Measurements from ENCODE around the gene SPON2. TPM values are rescaled to one million over a fixed set of nuclear protein-coding genes. Genes with fewer than 3 reads are reported as not detected.

Gene SPON2
- total RNA-seq, 1 experiment from 2014 or later, result 0.54 TPM

DNA sequence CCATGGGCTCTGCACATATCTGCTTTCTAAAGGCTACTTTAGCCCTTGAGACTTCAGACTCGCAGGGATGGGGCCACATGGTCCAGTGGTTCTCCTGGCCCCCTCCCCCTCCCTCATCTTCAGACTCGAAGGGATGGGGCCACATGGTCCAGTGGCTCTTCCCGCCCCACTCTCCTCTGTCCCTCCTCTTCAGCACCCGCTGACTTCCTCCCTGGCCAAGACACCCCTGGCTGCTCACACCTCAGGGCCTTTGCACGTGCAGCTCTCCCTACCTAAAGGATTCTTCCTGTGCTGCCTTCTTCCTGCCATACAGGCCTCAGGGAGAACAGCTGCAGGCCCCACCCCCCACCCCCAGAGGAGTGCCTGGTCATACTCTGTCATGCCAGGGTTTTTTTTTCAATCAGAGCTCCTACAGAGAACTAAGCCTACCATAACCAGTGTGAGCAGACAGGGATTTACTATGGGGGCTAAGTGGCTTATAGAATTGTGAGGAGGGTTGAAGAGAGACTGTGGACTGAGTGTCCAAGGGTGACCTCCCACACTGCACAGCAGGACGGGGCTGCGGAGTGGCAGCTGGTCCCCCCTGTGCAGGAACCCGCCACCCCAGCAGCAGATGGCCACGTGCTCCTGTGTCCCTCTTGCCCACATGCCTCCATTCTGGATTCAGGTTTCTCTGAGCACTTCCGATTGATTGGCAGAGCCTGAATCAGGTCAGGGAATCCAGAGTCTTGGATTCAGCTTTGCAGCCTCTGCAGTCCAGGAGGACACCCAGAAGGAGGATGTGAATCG is 6.1 kb upstream of the SPON2 start:
- Mint-ChIP-seq H3K4me1 (ENCODE audit: insufficient read depth, unreplicated experiment) (peaks cover 20% of the 10 kb centered on the region), H3K27ac (ENCODE audit: low read depth, unreplicated experiment) (peak overlapping the region; percentile 95), H3K36me3 (ENCODE audit: insufficient read depth, unreplicated experiment) (no peaks in the 10 kb centered on the region), H3K27me3 (ENCODE audit: insufficient read depth, unreplicated experiment) (no peaks in the 10 kb centered on the region), H3K9me3 (ENCODE audit: unreplicated experiment) (peaks cover 11% of the 10 kb centered on the region), H3K4me3 (ENCODE audit: unreplicated experiment) (peak overlapping the region; percentile 39)
- ChIA-PET POLR2A (interaction anchor here (0.6 to 2.3 kb wide), 15 partner anchors 9 to 168 kb away, joined by 3 to 34 read pairs (median 3); partner anchors contain the start of gene UVSSA), CTCF (interaction anchor here (0.5 to 1.7 kb wide), 5 partner anchors 12 to 178 kb away, joined by 3 to 12 read pairs (median 4); no protein-coding TSS in a partner anchor)
- no TSS peak for BruUV-seq (replicated peaks)
- intact Hi-C loops (cut with micrococcal nuclease), result no loop called here
- TF ChIP-seq, protein P1, sequence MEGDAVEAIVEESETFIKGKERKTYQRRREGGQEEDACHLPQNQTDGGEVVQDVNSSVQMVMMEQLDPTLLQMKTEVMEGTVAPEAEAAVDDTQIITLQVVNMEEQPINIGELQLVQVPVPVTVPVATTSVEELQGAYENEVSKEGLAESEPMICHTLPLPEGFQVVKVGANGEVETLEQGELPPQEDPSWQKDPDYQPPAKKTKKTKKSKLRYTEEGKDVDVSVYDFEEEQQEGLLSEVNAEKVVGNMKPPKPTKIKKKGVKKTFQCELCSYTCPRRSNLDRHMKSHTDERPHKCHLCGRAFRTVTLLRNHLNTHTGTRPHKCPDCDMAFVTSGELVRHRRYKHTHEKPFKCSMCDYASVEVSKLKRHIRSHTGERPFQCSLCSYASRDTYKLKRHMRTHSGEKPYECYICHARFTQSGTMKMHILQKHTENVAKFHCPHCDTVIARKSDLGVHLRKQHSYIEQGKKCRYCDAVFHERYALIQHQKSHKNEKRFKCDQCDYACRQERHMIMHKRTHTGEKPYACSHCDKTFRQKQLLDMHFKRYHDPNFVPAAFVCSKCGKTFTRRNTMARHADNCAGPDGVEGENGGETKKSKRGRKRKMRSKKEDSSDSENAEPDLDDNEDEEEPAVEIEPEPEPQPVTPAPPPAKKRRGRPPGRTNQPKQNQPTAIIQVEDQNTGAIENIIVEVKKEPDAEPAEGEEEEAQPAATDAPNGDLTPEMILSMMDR (IDR thresholded peaks at IDR 0.05; ENCODE audit: unreplicated experiment), result no peak
- no peak for DNase-seq (ENCODE audit: unreplicated experiment)

DNA sequence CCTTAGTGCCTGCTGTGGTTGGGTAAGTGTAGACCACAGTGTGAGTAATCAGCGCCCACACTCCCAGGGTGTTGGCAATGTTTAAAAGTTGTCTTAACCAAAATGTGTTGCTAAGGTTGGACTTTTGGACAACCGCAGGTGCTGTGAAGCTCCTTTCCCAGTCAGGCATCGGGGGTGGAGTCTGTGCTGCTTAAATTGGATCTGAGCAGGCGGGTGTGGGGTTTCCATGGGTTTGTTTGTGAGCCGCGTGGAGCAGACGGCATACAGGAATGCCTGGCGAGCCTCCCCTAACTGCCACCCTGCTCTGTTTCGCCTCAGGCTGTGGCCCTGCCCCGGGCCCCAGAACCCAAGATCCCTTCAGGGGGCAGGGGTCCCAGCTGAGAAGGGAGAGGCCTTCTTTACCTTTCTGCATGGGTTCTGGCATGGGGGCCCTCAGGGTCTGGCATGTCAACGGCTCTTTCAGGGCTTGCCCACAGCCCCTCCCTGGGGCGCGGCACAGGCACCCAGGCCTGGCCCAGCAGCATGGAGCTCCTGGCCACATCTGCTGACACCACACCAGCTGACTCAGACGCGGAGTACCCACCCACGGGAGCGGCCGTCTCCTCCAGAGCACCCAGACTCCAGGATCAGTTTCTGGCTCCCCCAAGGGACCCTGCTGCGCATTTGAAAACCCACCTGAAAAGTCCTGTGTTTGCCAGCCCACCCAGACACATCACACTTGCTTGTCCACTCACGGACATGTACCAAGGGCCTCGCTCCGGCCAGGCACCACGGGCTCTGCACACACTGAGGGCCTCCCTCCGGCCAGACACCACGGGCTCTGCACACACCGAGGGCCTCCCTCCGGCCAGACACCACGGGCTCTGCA is 5.1 kb upstream of the SPON2 start:
- TF ChIP-seq, protein P1 (IDR thresholded peaks at IDR 0.05; ENCODE audit: unreplicated experiment), result no peak
- ChIA-PET CTCF (interaction anchor here (0.7 to 1.7 kb wide), 5 partner anchors 11 to 533 kb away, joined by 3 to 12 read pairs (median 3); no protein-coding TSS in a partner anchor), POLR2A (interaction anchor here (0.6 to 2.3 kb wide), 22 partner anchors 10 to 169 kb away, joined by 3 to 34 read pairs (median 3); partner anchors contain the start of genes CTBP1, MAEA and UVSSA)
- Mint-ChIP-seq H3K36me3 (ENCODE audit: insufficient read depth, unreplicated experiment) (no peaks in the 10 kb centered on the region), H3K27me3 (ENCODE audit: insufficient read depth, unreplicated experiment) (no peaks in the 10 kb centered on the region), H3K27ac (ENCODE audit: low read depth, unreplicated experiment) (peak overlapping the region; percentile 95), H3K4me1 (ENCODE audit: insufficient read depth, unreplicated experiment) (peaks cover 20% of the 10 kb centered on the region), H3K4me3 (ENCODE audit: unreplicated experiment) (peak overlapping the region; percentile 41), H3K9me3 (ENCODE audit: unreplicated experiment) (peaks cover 11% of the 10 kb centered on the region)
- intact Hi-C loops (cut with micrococcal nuclease), result no loop called here
- peak; percentile 62 for DNase-seq (ENCODE audit: unreplicated experiment)
- BruUV-seq (replicated peaks), result no TSS peak

DNA sequence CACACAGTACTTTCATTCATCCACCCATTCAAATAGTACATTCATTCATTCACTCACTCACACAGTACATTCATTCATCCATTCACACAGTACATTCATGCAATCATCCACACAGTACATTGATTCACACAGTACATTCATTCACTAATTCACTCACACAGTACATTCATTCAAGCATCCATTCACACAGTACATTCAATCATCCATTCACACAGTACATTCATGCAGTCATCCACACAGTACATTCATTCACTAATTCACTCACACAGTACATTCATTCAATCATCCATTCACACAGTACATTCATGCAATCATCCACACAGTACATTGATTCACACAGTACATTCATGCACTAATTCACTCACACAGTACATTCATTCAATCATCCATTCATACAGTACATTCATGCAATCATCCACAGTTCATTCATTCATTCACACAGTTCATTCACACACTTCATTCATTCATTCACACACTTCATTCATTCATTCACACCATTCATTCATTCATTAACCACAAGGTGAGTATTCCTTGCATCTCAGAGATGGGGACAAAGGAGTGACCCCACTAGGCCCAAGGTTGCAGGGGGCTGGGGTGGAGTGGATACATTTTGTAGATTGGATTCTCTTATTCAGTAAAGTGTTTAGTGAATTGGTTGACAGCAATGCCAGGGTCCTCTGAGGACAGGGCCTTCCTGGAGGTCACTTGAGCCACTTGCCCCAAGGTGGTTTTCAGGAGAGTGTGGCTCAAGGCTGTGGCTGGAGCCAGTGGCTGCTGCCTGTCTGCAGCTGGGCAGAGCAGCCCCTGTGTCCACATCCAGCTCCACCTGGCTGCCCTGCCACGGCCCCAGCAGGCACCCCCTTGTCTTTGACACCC is 4.3 kb upstream of the SPON2 start:
- ChIA-PET POLR2A (interaction anchor here (0.6 to 2.3 kb wide), 15 partner anchors 9 to 170 kb away, joined by 3 to 34 read pairs (median 4); partner anchors contain the start of genes MAEA and UVSSA), CTCF (interaction anchor here (0.7 to 1.7 kb wide), 2 partner anchors 10 to 533 kb away, joined by 3 to 12 read pairs; no protein-coding TSS in a partner anchor)
- peaks cover 20% of the 10 kb centered on the region for H3K4me1 Mint-ChIP-seq (ENCODE audit: insufficient read depth, unreplicated experiment)
- H3K9me3 Mint-ChIP-seq (ENCODE audit: unreplicated experiment), result peaks cover 11% of the 10 kb centered on the region
- DNase-seq (ENCODE audit: unreplicated experiment), result no peak
- BruUV-seq (replicated peaks), result no TSS peak
- H3K27me3 Mint-ChIP-seq (ENCODE audit: insufficient read depth, unreplicated experiment), result no peaks in the 10 kb centered on the region
- intact Hi-C loops (cut with micrococcal nuclease), result no loop called here
- peak overlapping the region; percentile 41 for H3K4me3 Mint-ChIP-seq (ENCODE audit: unreplicated experiment)
- TF ChIP-seq, protein P1 (IDR thresholded peaks at IDR 0.05; ENCODE audit: unreplicated experiment), result no peak
- H3K36me3 Mint-ChIP-seq (ENCODE audit: insufficient read depth, unreplicated experiment), result no peaks in the 10 kb centered on the region
- peak overlapping the region; percentile 95 for H3K27ac Mint-ChIP-seq (ENCODE audit: low read depth, unreplicated experiment)

Data from MCF 10A (cell line).